CD14-positive monocyte (primary cell): ENCODE data around the gene ZMAT2. TPM values are rescaled to one million over a fixed set of nuclear protein-coding genes. Genes with fewer than 3 reads are reported as not detected.
"Not testable (repeated sequence)": the region's sequence is repeated elsewhere in the genome, so short reads cannot be mapped to it uniquely, and the experiment has no call there.

Experiments used
- DNase-seq, 3 donors: peaks; one replicate each; pipeline ENCODE4 v3.0.0-alpha.2; 2011 to 2022
- H2AFZ ChIP-seq: 2 replicates; pipeline ENCODE4 v1.6.0; 2012; ENCODE audit warnings: mild to moderate bottlenecking, low read depth, low read length, inconsistent platforms; ENCODE audit not compliant: insufficient read depth, poor library complexity, severe bottlenecking
- H3K27ac ChIP-seq, 2 donors: 1 replicate in 1 of 2; 2 replicates in 1 of 2; pipeline ENCODE4 v1.5.1; 2012 to 2013; ENCODE audit warnings: low read length in 2 of 2, control low read depth in 1 of 2, inconsistent platforms in 1 of 2, low read depth in 1 of 2, mild to moderate bottlenecking in 1 of 2
- H3K27me3 ChIP-seq, 2 donors: one replicate each; pipeline versions ENCODE4 v1.6.0 to v1.6.1; 2011 to 2013; ENCODE audit warnings: low read length in 2 of 2; ENCODE audit not compliant: control insufficient read depth in 2 of 2, insufficient read depth in 2 of 2
- H3K36me3 ChIP-seq, 2 donors: replicated peaks in 1 of 2; 1 replicate in 1 of 2; 2 replicates in 1 of 2; pipeline versions ENCODE4 v1.5.1 to v1.6.1; 2012 to 2013; ENCODE audit warnings: low read length in 2 of 2, control low read depth in 1 of 2, inconsistent platforms in 1 of 2, mild to moderate bottlenecking in 1 of 2; ENCODE audit not compliant: insufficient read depth in 2 of 2, control insufficient read depth in 1 of 2
- H3K4me1 ChIP-seq, 2 donors: 1 replicate in 1 of 2; 2 replicates in 1 of 2; pipeline versions ENCODE4 v1.5.1 to v1.6.1; 2012 to 2013; ENCODE audit warnings: low read length in 2 of 2, control low read depth in 1 of 2, inconsistent platforms in 1 of 2, mild to moderate bottlenecking in 1 of 2, moderate library complexity in 1 of 2; ENCODE audit not compliant: insufficient read depth in 2 of 2, control insufficient read depth in 1 of 2
- H3K4me2 ChIP-seq: replicated peaks from 2 replicates; pipeline ENCODE3; 2012; ENCODE audit warnings: low read length, moderate library complexity, mild to moderate bottlenecking; ENCODE audit not compliant: poor library complexity, severe bottlenecking; ENCODE audit errors: extremely low read depth
- H3K4me3 ChIP-seq, 3 experiments: fragments of 200-600 bp in 1 of 3; sonication (generic) in 1 of 3; replicated peaks in 1 of 3; 1 replicate in 2 of 3; 2 replicates in 1 of 3; pipeline ENCODE4 v1.5.1; 2011 to 2013; ENCODE audit warnings: low read length in 3 of 3, mild to moderate bottlenecking in 3 of 3, control low read depth in 2 of 3, low read depth in 2 of 3, inconsistent platforms in 1 of 3, moderate library complexity in 1 of 3
- H3K79me2 ChIP-seq: 2 replicates; pipeline ENCODE4 v1.6.0; 2012; ENCODE audit warnings: mild to moderate bottlenecking, control low read depth, inconsistent platforms, low read length, moderate library complexity; ENCODE audit not compliant: insufficient read depth
- H3K9ac ChIP-seq: 2 replicates; pipeline ENCODE4 v1.6.0; 2017; ENCODE audit warnings: low read length, mild to moderate bottlenecking; ENCODE audit not compliant: insufficient read depth, poor library complexity, severe bottlenecking
- H3K9me3 ChIP-seq, 2 donors: replicated peaks in 1 of 2; 1 replicate in 1 of 2; 2 replicates in 1 of 2; pipeline versions ENCODE4 v1.5.1 to v1.6.1; 2012 to 2013; ENCODE audit warnings: low read length in 2 of 2, control low read depth in 1 of 2; ENCODE audit not compliant: control insufficient read depth in 1 of 2, insufficient read depth in 1 of 2
- H4K20me1 ChIP-seq: 2 replicates; pipeline ENCODE4 v1.6.0; 2012; ENCODE audit warnings: mild to moderate bottlenecking, low read length, control low read depth, moderate library complexity; ENCODE audit not compliant: insufficient read depth
- H3K27ac Mint-ChIP-seq, 7 donors: one replicate each; pipeline ENCODE4 v1.8.0; 2020; ENCODE audit warnings: mild to moderate bottlenecking in 7 of 7, mixed read lengths in 7 of 7, moderate library complexity in 6 of 7, inconsistent platforms in 2 of 7
- H3K27me3 Mint-ChIP-seq, 3 donors: one replicate each; pipeline ENCODE4 v1.8.0; 2021 to 2022; ENCODE audit warnings: low read depth in 3 of 3, mild to moderate bottlenecking in 3 of 3, mixed read lengths in 3 of 3, moderate library complexity in 3 of 3, inconsistent platforms in 1 of 3
- H3K36me3 Mint-ChIP-seq, 2 donors: one replicate each; pipeline ENCODE4 v1.8.0; 2020; ENCODE audit warnings: mixed read lengths in 2 of 2, inconsistent platforms in 1 of 2, mild to moderate bottlenecking in 1 of 2
- H3K4me1 Mint-ChIP-seq: one replicate; pipeline ENCODE4 v1.8.0; 2020; ENCODE audit warnings: mild to moderate bottlenecking, mixed read lengths
- H3K4me3 Mint-ChIP-seq, 2 donors: one replicate each; pipeline ENCODE4 v1.8.0; 2020; ENCODE audit warnings: mild to moderate bottlenecking in 2 of 2, mixed read lengths in 2 of 2, moderate library complexity in 1 of 2
- H3K9me3 Mint-ChIP-seq, 7 donors: one replicate each; pipeline ENCODE4 v1.8.0; 2020 to 2022; ENCODE audit warnings: mixed read lengths in 7 of 7, mild to moderate bottlenecking in 6 of 7, moderate library complexity in 6 of 7, inconsistent platforms in 2 of 7
- CTCF ChIP-seq: fragments of 200-600 bp; IDR thresholded peaks from one replicate; pipeline ENCODE4 v1.8.0; 2022; ENCODE audit warnings: antibody characterized with exemption, mild to moderate bottlenecking
- WGBS: methylation state at CpG from one replicate; pipeline ENCODE4 v1.1.5; 2013; ENCODE audit warnings: missing lambda C conversion rate; ENCODE audit not compliant: insufficient coverage; 5-methylcytosine and 5-hydroxymethylcytosine counted together
- intact Hi-C, 2 donors: fragments of 100-400 bp; cut with micrococcal nuclease; formaldehyde crosslinking; loops; one replicate each; pipeline versions ENCODE4 v1.15.0 to v1.15.1; 2023
- polyA minus RNA-seq: library from RNA; depleted of rRNA, polyadenylated mRNA; stranded (reverse); fragments of >200 nt; gene quantifications from 2 replicates; pipeline ENCODE4 v1.2.3, GENCODE V29; 2012
- polyA plus RNA-seq, 3 donors: library from polyadenylated mRNA; depleted of rRNA in 1 of 3; unstranded in 2 of 3; stranded (reverse) in 1 of 3; fragments of 300-500 nt in 2 of 3; fragments of >200 nt in 1 of 3; fragmentation: Illumina TruSeq in 2 of 3; gene quantifications; 1 replicate in 2 of 3; 2 replicates in 1 of 3; pipeline ENCODE4 v1.2.3, GENCODE V29; 2012 to 2021
- total RNA-seq, 12 experiments: library from RNA in 1 of 12; stranded (reverse) in 1 of 12; fragments of 120-200 nt in 1 of 12; gene quantifications; one replicate each; pipeline ENCODE4 v1.2.4 and lab custom pipeline; 2013 to 2026; ENCODE audit warnings: mixed read lengths in 6 of 12, inconsistent platforms in 1 of 12

The ZMAT2 gene
- 129 TPM for total RNA-seq (2013)
- 10 to 100 TPM; 22.5 to 59.5 (median 52.5) TPM for polyA plus RNA-seq
- 10.4 and 22.4 TPM in 2 replicates for polyA minus RNA-seq
- total RNA-seq (lab: John Stamatoyannopoulos, UW) = 30.4 to 57.6 (median 40.5) reads per million in 11 experiments

GRCh38 chr5:140700177-140701144 lies at the start of gene ZMAT2:
Gene ZMAT2 (plus strand): TSS chr5:140700447. CDS start chr5:140700461, 14 bp downstream.
- peak within 1 kb of the TSS; percentile 82 for H3K4me2 ChIP-seq
- intact Hi-C loops = loop anchor here (10.0 kb wide), 2 partner anchors 56 to 586 kb away; partner anchors contain the start of genes IK (in 1 of the 2), NDUFA2 (in 1 of the 2) and PURA (in 1 of the 2)
- Mint-ChIP-seq H3K36me3 (peaks cover 75 to 81% of the 10 kb centered on the region in 2 donors), H3K4me3 (peak within 1 kb of the TSS; percentile 96 to 99), H3K27ac (peak within 1 kb of the TSS; percentile 94 to 97 (median 97)), H3K4me1 (peaks cover 19% of the 10 kb centered on the region), H3K27me3 (no peaks in the 10 kb centered on the region), H3K9me3 (peaks cover 0 to 2% (median 0%) of the 10 kb centered on the region in 7 donors)
- H3K9ac ChIP-seq = peak within 1 kb of the TSS; percentile 79
- H3K4me3 ChIP-seq = peak within 1 kb of the TSS; percentile 74 to 89 (median 88)
- no peaks in the 10 kb centered on the region for H3K27me3 ChIP-seq
- H3K36me3 ChIP-seq = peaks cover 69 to 80% of the 10 kb centered on the region in 2 donors
- no peaks in the 10 kb centered on the region for H4K20me1 ChIP-seq
- WGBS = under 1% methylated on average over 31 of the region's 44 CpGs
- H2AFZ ChIP-seq = peak within 1 kb of the TSS; percentile 82
- no peak for TF ChIP-seq CTCF
- H3K9me3 ChIP-seq = no peaks in the 10 kb centered on the region
- H3K4me1 ChIP-seq = peaks cover 18 to 22% of the 10 kb centered on the region in 2 donors
- peak within 1 kb of the TSS; percentile 74 to 90 for H3K27ac ChIP-seq
- peaks cover 25% of the 10 kb centered on the region for H3K79me2 ChIP-seq
- DNase-seq = peak; percentile 95 to 99 (median 98)

GRCh38 chr5:140658870-140659269 lies 41.4 kb upstream of the ZMAT2 start:
- WGBS = 98% methylated on average over 16 of the region's 17 CpGs
- H3K9ac ChIP-seq = no peak overlapping the region
- H3K4me2 ChIP-seq = no peak overlapping the region
- no peak overlapping the region for H3K27ac ChIP-seq
- no peak overlapping the region for H2AFZ ChIP-seq
- H3K9me3 ChIP-seq = no peaks in the 10 kb centered on the region
- intact Hi-C loops = no loop called here
- H3K27me3 ChIP-seq = no peaks in the 10 kb centered on the region
- DNase-seq = no peak
- peak overlapping the region in 1 of 7 donors; percentile 68 for H3K27ac Mint-ChIP-seq
- no peaks in the 10 kb centered on the region for H4K20me1 ChIP-seq
- peaks cover 8% of the 10 kb centered on the region in 2 donors for H3K4me1 ChIP-seq
- no peaks in the 10 kb centered on the region for H3K9me3 Mint-ChIP-seq
- no peak overlapping the region for H3K4me3 Mint-ChIP-seq
- peaks cover 3% of the 10 kb centered on the region for H3K79me2 ChIP-seq
- no peak for TF ChIP-seq CTCF
- H3K4me3 ChIP-seq = no peak overlapping the region
- peaks cover 87 to 96% of the 10 kb centered on the region in 2 donors for H3K36me3 ChIP-seq
- peaks cover 84 to 94% of the 10 kb centered on the region in 2 donors for H3K36me3 Mint-ChIP-seq
- H3K4me1 Mint-ChIP-seq = peaks cover 12% of the 10 kb centered on the region
- H3K27me3 Mint-ChIP-seq = no peaks in the 10 kb centered on the region

- intact Hi-C loops, H3K4me3 ChIP-seq, H3K4me2 ChIP-seq, H3K27ac ChIP-seq, H2AFZ ChIP-seq, H4K20me1 ChIP-seq, H3K9ac ChIP-seq, H3K27me3 Mint-ChIP-seq, DNase-seq, H3K79me2 ChIP-seq, H3K9me3 ChIP-seq, H3K27me3 ChIP-seq, H3K9me3 Mint-ChIP-seq, H3K4me3 Mint-ChIP-seq: not testable (repeated sequence)
- peaks cover 13% of the 10 kb centered on the region for H3K4me1 Mint-ChIP-seq
- H3K36me3 Mint-ChIP-seq = peaks cover 69 to 79% of the 10 kb centered on the region in 2 donors
- H3K27ac Mint-ChIP-seq = peak overlapping the region in 1 of 7 donors; percentile 70
- H3K36me3 ChIP-seq = peaks cover 72 to 81% of the 10 kb centered on the region in 2 donors
- H3K4me1 ChIP-seq = peaks cover 12 to 16% of the 10 kb centered on the region in 2 donors
- 100% methylated on average over 1 of the region's 6 CpGs for whole genome bisulfite sequencing
Observed at GRCh38 chr5:140660371-140660770, 39.9 kb upstream of the ZMAT2 start.
